Left renal cortex interstitium (tissue), 4 donors: Measurements from ENCODE around the gene ARGFX. TPM values are rescaled to one million over a fixed set of nuclear protein-coding genes. Genes with fewer than 3 reads are reported as not detected.
"Not testable (repeated sequence)": the region's sequence is repeated elsewhere in the genome, so short reads cannot be mapped to it uniquely, and the experiment has no call there.

Experiments used
- DNase-seq, 4 donors: peaks; one replicate each; pipeline ENCODE4 v3.0.0-alpha.2; 2013; ENCODE audit warnings: low read depth in 4 of 4, low spot score in 2 of 4, missing footprints in 1 of 4
- polyA plus RNA-seq, 4 donors: library from polyadenylated mRNA; unstranded; fragments of 120-200 nt; gene quantifications; one replicate each; pipeline ENCODE4 v1.2.1, GENCODE V29; 2013; ENCODE audit not compliant: insufficient read length in 4 of 4

Gene ARGFX
- polyA plus RNA-seq, 4 donors, result not detected

DNA sequence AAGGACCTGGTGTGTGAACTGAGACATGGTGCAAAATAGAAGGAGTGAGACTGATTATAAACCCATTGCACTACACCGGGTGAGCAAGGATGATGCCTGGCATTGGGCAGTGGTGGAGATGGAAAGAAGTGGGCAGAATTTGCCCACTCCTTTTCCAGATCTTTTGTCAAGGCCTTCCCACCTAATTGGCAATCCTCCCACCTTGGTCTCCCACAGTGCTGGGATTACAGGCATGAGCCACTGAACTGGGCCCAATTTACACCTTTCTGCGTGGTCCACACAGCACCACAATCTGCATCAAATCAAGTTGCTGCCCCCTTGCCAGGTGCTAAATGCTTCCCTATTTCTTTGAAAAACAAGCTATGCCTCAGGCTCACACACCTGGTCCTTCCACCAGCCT lies 30.8 kb downstream of the ARGFX start:
- no peak for DNase-seq

DNA sequence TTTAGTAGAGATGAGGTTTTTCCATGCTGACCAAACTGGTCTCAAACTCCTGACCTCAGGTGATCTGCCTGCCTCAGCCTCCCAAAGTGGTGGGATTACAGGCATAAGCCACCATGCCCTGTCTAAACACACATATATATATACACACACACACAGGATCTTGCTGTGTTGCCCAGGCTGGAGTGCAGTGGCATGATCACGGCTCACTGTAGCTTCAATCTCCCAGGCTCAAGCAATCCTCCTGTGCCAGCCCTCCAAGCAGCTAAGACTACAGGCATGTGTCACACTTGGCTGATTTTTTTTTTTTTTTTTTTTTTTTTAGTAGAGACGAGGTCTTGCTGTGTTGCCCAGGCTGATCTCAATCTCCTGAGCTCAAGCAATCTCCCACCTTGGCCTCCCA lies 32.2 kb downstream of the ARGFX start:
- not testable (repeated sequence) for DNase-seq

DNA sequence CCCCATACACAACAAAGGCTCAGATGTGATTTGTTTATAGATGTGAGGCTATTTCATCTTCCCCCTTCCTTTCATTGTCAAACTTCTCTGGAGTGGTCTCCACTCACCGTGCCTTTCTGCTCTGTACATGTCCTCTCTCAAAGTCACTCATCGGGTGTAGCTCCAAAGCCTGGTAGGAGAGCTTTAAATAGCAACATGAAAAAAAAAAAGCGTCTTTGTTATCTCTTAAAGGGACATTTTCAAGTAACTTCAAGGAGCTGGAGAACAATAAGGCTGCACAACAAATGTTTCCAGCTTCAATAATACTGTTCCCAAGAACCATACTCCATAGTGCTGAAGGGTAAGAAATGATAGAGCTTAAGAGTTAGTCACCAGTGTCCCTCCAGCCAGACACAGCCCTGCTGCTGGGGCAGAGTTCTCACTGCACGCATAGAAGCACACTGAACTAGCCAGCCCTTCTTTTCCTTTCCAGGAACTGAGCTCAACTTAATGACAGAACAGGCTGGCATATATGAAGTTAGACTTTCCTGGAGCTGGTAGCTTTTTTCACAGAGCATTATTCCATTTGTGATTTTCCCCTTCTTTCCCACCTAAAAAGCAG lies 33.6 kb downstream of the ARGFX start:
- DNase-seq, result no peak

DNA sequence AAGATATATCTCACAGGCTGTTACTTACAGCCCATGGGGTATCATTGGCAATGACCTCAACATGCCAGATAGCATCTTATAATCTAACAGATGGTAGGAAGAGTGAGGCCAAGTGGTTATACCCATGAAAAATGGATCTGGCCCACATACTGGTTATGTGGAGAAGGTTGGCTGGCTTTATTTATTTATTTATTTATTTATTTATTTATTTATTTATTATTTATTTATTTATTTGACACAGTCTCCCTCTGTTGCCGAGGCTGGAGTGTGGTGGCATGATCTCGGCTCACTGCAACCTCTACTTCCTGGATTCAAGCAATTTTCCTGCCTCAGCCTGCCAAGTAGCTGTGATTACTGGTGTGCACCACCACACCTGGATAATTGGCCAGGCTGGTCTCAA lies 37.0 kb downstream of the ARGFX start:
- no peak for DNase-seq

DNA sequence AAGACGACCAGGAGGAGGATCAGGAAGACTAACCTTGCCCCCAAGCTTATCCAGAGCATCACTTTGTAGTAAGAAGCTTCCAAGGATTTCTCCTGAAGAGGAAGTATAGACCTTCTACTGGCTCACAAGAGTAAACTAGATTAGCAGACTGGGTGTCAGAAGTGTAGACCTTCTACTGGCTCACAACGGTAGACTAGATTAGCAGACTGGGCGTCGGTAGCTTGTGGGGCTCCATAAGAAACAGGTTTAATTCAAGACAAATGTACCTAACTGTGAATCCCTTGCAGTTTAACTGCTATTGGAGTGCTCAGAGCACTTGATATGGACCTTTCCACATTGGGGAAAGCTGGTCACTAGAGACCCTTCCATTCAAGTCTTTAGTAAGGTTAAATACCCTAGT lies 38.4 kb downstream of the ARGFX start:
- no peak for DNase-seq

Other genes starting within 250 kb of the ARGFX start
- gene POLQ, start 22.0 kb upstream of the ARGFX start, polyA plus RNA-seq, result 1 to 10 TPM; 4.7 to 7.9 (median 6.6) TPM
- under 1 TPM; 0.02 to 0.05 (median 0.04) TPM for gene FBXO40, start 25.4 kb downstream of the ARGFX start, polyA plus RNA-seq
- 1 to 10 TPM; 5.5 to 8.3 (median 6.3) TPM for gene HCLS1, start 93.0 kb downstream of the ARGFX start, polyA plus RNA-seq
- 10 to 100 TPM; 68.1 to 92.1 (median 81.4) TPM for gene GOLGB1, start 181.8 kb downstream of the ARGFX start, polyA plus RNA-seq